GM12874 (cell line): ENCODE results near the gene PPAN.

Experiments
- CTCF ChIP-seq: IDR thresholded peaks from 2 replicates; pipeline ENCODE4 v1.5.1; 2011; ENCODE audit warnings: low read depth, mild to moderate bottlenecking, control low read depth, low read length, moderate library complexity; ENCODE audit not compliant: insufficient read depth

The PPAN gene

GRCh38 chr19:10106100-10106936 lies at the start of gene PPAN:
PPAN (plus strand) TSS chr19:10106362; CDS start chr19:10106395, 33 bp downstream.
- no peak for TF ChIP-seq CTCF

GRCh38 chr19:10061717-10062310 lies 44.3 kb upstream of the PPAN start:
- TF ChIP-seq CTCF = no peak

GRCh38 chr19:10068205-10068604 lies 38.0 kb upstream of the PPAN start:
- TF ChIP-seq CTCF = no peak

GRCh38 chr19:10069046-10069445 lies 37.1 kb upstream of the PPAN start:
- no peak for TF ChIP-seq CTCF

GRCh38 chr19:10070730-10071446 lies 35.3 kb upstream of the PPAN start:
- TF ChIP-seq CTCF = no peak

GRCh38 chr19:10074153-10074552 lies 32.0 kb upstream of the PPAN start:
- TF ChIP-seq CTCF = peak; percentile 49; the same call in 1 of the 2 replicates

GRCh38 chr19:10076535-10076934 lies 29.6 kb upstream of the PPAN start:
- no peak for TF ChIP-seq CTCF
